HepG2 (cell line): ENCODE data around the gene CDC42BPG. TPM values are rescaled to one million over a fixed set of nuclear protein-coding genes. Genes with fewer than 3 reads are reported as not detected.

Experiments used
- ARNT ChIP-seq: fragments of 450-650 bp; IDR thresholded peaks from 2 replicates; pipeline ENCODE4 v1.6.1; 2017
- BORCS8-MEF2B ChIP-seq: sonication (generic); formaldehyde crosslinking; IDR thresholded peaks from 2 replicates; pipeline ENCODE4 v1.8.0; 2022; ENCODE audit warnings: mild to moderate bottlenecking, missing genetic modification reagents
- ETV5 ChIP-seq: IDR thresholded peaks from 2 replicates; pipeline ENCODE4 v1.6.1; 2018; ENCODE audit warnings: missing biosample characterization, missing genetic modification reagents, inconsistent platforms, borderline replicate concordance
- HHEX ChIP-seq: IDR thresholded peaks from 2 replicates; pipeline ENCODE4 v1.6.1; 2016; ENCODE audit warnings: control low read depth
- LCORL ChIP-seq, 2 experiments: fragments of 450-650 bp in 1 of 2; sonication (generic) in 1 of 2; formaldehyde crosslinking in 1 of 2; IDR thresholded peaks; 2 replicates each; pipeline versions ENCODE4 v1.5.0 to v1.6.1; 2017 to 2020; ENCODE audit warnings: antibody characterized with exemption in 1 of 2, missing genetic modification reagents in 1 of 2
- RFX1 ChIP-seq: fragments of 450-650 bp; IDR thresholded peaks from 2 replicates; pipeline ENCODE4 v1.6.1; 2017
- SATB2 ChIP-seq: sonication (generic); formaldehyde crosslinking; IDR thresholded peaks from 2 replicates; pipeline ENCODE4 v1.5.0; 2020; ENCODE audit warnings: missing genetic modification reagents
- TRIM24 ChIP-seq: sonication (generic); formaldehyde crosslinking; IDR thresholded peaks from 2 replicates; pipeline ENCODE4 v1.8.0; 2022; ENCODE audit warnings: mild to moderate bottlenecking, missing genetic modification reagents
- U2AF1 ChIP-seq: fragments of 200-400 bp; formaldehyde crosslinking; optimal IDR thresholded peaks from 2 replicates; pipeline ENCODE3; 2017; ENCODE audit warnings: mild to moderate bottlenecking, low read depth, low read length
- ZNF20 ChIP-seq: sonication (generic); formaldehyde crosslinking; IDR thresholded peaks from 2 replicates; pipeline ENCODE4 v1.4.0; 2020; ENCODE audit warnings: mild to moderate bottlenecking, moderate library complexity, missing genetic modification reagents
- ZNF335 ChIP-seq: sonication (generic); formaldehyde crosslinking; IDR thresholded peaks from 2 replicates; pipeline ENCODE4 v1.4.0; 2020; ENCODE audit warnings: missing genetic modification reagents
- polyA plus RNA-seq, 8 experiments: library from polyadenylated mRNA; depleted of rRNA in 3 of 8; stranded (reverse) in 7 of 8; unstranded in 1 of 8; fragments of >200 nt; fragmentation: Illumina TruSeq in 4 of 8; extraction: Trizol in 4 of 8; gene quantifications; 2 replicates each; pipeline versions ENCODE4 v1.2.1 to v1.2.3, GENCODE V29; 2011 to 2016; ENCODE audit warnings: low read depth in 4 of 8, missing spikeins in 1 of 8, mixed read lengths in 1 of 8; ENCODE audit not compliant: insufficient read depth in 1 of 8
- total RNA-seq, 5 experiments: library from RNA; depleted of rRNA; stranded (reverse); fragments of >200 nt; fragmentation: Illumina TruSeq; extraction: Trizol; gene quantifications; 2 replicates each; pipeline ENCODE4 v1.2.3, GENCODE V29; 2016; ENCODE audit warnings: low read depth in 1 of 5
- TF ChIP-seq, protein P1 (sequence below): sonication (generic); formaldehyde crosslinking; IDR thresholded peaks from 2 replicates; pipeline ENCODE4 v1.5.1; 2020; ENCODE audit warnings: missing genetic modification reagents, mild to moderate bottlenecking, borderline replicate concordance
- TF ChIP-seq, protein P2 (sequence below): sonication (generic); formaldehyde crosslinking; IDR thresholded peaks from 2 replicates; pipeline ENCODE4 v1.5.0; 2020; ENCODE audit warnings: mild to moderate bottlenecking, missing genetic modification reagents
- TF ChIP-seq, protein P3 (sequence below): sonication (generic); formaldehyde crosslinking; conservative IDR thresholded peaks from 2 replicates; pipeline ENCODE4 v1.8.0; 2022; ENCODE audit warnings: missing genetic modification reagents
- TF ChIP-seq, protein P4 (sequence below): sonication (generic); formaldehyde crosslinking; IDR thresholded peaks from 2 replicates; pipeline ENCODE4 v1.5.0; 2020; ENCODE audit warnings: mild to moderate bottlenecking, missing genetic modification reagents, borderline replicate concordance
- TF ChIP-seq, protein P5 (sequence below): sonication (generic); formaldehyde crosslinking; IDR thresholded peaks from 2 replicates; pipeline ENCODE4 v1.5.1; 2020; ENCODE audit warnings: missing genetic modification reagents, mild to moderate bottlenecking, borderline replicate concordance

The CDC42BPG gene
- total and polyA plus RNA-seq, 2 of the 13 experiments (the other 11 are each of a cell fraction or from before 2014, with no cell fraction given) = 0.55 to 1.4 TPM

DNA sequence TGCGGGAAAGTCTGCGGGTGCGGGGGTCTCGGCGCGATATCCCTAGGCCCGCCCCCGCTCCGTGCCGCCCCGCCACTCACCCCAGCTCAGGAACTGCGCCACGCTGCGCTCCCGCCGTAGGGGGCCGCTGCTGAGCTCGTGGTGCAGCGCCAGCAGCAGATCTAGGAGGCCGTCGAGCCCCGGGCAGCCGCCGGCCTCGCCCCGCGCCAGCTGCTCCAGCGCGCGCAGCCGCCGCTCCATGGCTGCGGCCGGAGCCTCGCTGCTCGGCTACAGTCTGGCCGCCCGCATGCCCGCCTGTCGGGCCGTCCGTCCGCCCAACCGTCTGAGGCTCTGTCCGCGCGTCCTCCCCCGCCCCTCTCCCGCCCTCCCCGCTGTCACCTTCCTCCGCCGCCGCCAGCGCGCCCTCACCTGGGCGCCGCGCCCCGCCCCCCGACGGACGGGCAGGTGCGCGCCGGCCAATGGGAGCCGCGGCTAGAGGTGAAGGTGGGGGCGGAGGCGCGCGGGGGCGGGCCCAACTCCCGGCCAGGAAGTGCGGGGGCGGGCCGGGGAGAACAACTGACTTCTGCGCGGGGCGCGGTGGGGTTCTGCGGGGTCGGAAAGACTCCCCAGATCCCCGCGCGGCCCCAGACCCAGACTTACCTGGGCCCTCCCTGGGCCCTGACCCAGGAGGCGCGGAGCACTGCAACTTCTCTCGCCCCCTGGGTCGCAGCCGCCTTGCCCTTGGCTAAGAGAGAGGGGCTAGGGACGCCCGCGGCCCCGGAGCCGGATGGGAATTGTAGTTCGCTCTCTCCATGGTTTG lies at the start of gene CDC42BPG (continued):
- TF ChIP-seq, protein P1, sequence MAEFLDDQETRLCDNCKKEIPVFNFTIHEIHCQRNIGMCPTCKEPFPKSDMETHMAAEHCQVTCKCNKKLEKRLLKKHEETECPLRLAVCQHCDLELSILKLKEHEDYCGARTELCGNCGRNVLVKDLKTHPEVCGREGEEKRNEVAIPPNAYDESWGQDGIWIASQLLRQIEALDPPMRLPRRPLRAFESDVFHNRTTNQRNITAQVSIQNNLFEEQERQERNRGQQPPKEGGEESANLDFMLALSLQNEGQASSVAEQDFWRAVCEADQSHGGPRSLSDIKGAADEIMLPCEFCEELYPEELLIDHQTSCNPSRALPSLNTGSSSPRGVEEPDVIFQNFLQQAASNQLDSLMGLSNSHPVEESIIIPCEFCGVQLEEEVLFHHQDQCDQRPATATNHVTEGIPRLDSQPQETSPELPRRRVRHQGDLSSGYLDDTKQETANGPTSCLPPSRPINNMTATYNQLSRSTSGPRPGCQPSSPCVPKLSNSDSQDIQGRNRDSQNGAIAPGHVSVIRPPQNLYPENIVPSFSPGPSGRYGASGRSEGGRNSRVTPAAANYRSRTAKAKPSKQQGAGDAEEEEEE (CRISPR knock-in tag) = no peak
- no peak for TF ChIP-seq RFX1
- no peak for TF ChIP-seq ZNF20 (CRISPR knock-in tag)
- no peak for TF ChIP-seq ETV5
- no peak for TF ChIP-seq ZNF335 (CRISPR knock-in tag)
- no peak for TF ChIP-seq BORCS8-MEF2B (CRISPR knock-in tag)
- TF ChIP-seq, protein P2, sequence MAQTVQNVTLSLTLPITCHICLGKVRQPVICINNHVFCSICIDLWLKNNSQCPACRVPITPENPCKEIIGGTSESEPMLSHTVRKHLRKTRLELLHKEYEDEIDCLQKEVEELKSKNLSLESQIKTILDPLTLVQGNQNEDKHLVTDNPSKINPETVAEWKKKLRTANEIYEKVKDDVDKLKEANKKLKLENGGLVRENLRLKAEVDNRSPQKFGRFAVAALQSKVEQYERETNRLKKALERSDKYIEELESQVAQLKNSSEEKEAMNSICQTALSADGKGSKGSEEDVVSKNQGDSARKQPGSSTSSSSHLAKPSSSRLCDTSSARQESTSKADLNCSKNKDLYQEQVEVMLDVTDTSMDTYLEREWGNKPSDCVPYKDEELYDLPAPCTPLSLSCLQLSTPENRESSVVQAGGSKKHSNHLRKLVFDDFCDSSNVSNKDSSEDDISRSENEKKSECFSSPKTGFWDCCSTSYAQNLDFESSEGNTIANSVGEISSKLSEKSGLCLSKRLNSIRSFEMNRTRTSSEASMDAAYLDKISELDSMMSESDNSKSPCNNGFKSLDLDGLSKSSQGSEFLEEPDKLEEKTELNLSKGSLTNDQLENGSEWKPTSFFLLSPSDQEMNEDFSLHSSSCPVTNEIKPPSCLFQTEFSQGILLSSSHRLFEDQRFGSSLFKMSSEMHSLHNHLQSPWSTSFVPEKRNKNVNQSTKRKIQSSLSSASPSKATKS = no peak
- TF ChIP-seq, protein P3, sequence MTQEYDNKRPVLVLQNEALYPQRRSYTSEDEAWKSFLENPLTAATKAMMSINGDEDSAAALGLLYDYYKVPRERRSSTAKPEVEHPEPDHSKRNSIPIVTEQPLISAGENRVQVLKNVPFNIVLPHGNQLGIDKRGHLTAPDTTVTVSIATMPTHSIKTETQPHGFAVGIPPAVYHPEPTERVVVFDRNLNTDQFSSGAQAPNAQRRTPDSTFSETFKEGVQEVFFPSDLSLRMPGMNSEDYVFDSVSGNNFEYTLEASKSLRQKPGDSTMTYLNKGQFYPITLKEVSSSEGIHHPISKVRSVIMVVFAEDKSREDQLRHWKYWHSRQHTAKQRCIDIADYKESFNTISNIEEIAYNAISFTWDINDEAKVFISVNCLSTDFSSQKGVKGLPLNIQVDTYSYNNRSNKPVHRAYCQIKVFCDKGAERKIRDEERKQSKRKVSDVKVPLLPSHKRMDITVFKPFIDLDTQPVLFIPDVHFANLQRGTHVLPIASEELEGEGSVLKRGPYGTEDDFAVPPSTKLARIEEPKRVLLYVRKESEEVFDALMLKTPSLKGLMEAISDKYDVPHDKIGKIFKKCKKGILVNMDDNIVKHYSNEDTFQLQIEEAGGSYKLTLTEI (CRISPR knock-in tag) = no peak
- TF ChIP-seq, protein P4, sequence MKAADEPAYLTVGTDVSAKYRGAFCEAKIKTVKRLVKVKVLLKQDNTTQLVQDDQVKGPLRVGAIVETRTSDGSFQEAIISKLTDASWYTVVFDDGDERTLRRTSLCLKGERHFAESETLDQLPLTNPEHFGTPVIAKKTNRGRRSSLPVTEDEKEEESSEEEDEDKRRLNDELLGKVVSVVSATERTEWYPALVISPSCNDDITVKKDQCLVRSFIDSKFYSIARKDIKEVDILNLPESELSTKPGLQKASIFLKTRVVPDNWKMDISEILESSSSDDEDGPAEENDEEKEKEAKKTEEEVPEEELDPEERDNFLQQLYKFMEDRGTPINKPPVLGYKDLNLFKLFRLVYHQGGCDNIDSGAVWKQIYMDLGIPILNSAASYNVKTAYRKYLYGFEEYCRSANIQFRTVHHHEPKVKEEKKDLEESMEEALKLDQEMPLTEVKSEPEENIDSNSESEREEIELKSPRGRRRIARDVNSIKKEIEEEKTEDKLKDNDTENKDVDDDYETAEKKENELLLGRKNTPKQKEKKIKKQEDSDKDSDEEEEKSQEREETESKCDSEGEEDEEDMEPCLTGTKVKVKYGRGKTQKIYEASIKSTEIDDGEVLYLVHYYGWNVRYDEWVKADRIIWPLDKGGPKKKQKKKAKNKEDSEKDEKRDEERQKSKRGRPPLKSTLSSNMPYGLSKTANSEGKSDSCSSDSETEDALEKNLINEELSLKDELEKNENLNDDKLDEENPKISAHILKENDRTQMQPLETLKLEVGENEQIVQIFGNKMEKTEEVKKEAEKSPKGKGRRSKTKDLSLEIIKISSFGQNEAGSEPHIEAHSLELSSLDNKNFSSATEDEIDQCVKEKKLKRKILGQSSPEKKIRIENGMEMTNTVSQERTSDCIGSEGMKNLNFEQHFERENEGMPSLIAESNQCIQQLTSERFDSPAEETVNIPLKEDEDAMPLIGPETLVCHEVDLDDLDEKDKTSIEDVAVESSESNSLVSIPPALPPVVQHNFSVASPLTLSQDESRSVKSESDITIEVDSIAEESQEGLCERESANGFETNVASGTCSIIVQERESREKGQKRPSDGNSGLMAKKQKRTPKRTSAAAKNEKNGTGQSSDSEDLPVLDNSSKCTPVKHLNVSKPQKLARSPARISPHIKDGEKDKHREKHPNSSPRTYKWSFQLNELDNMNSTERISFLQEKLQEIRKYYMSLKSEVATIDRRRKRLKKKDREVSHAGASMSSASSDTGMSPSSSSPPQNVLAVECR (CRISPR knock-in tag) = peak; percentile 57; the same call in 1 of the 2 replicates
- no peak for TF ChIP-seq LCORL (IDR thresholded peaks at IDR 0.05)
- no peak; the same call in 1 of the 2 replicates for TF ChIP-seq LCORL (CRISPR knock-in tag; IDR thresholded peaks at IDR 0.05)
- TF ChIP-seq TRIM24 (CRISPR knock-in tag) = no peak
- TF ChIP-seq SATB2 = no peak
- TF ChIP-seq U2AF1 = no peak
- TF ChIP-seq HHEX = no peak
- no peak for TF ChIP-seq ARNT
- TF ChIP-seq, protein P5, sequence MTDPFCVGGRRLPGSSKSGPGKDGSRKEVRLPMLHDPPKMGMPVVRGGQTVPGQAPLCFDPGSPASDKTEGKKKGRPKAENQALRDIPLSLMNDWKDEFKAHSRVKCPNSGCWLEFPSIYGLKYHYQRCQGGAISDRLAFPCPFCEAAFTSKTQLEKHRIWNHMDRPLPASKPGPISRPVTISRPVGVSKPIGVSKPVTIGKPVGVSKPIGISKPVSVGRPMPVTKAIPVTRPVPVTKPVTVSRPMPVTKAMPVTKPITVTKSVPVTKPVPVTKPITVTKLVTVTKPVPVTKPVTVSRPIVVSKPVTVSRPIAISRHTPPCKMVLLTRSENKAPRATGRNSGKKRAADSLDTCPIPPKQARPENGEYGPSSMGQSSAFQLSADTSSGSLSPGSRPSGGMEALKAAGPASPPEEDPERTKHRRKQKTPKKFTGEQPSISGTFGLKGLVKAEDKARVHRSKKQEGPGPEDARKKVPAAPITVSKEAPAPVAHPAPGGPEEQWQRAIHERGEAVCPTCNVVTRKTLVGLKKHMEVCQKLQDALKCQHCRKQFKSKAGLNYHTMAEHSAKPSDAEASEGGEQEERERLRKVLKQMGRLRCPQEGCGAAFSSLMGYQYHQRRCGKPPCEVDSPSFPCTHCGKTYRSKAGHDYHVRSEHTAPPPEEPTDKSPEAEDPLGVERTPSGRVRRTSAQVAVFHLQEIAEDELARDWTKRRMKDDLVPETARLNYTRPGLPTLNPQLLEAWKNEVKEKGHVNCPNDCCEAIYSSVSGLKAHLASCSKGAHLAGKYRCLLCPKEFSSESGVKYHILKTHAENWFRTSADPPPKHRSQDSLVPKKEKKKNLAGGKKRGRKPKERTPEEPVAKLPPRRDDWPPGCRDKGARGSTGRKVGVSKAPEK (CRISPR knock-in tag) = no peak
